Right lobe of liver (tissue), 4 donors: ENCODE data around the gene INO80B.

Source experiments
- POLR2A ChIP-seq: fragments of 450-650 bp; IDR thresholded peaks from one replicate; pipeline ENCODE4 v1.6.1; 2017; ENCODE audit warnings: antibody characterized with exemption, mild to moderate bottlenecking
- TF ChIP-seq, protein P1 (sequence below), 4 donors: fragments of 200-600 bp in 3 of 4; fragments of 450-650 bp in 1 of 4; IDR thresholded peaks; one replicate each; pipeline versions ENCODE4 v1.5.1 to v1.8.0; 2016 to 2022; ENCODE audit warnings: antibody characterized with exemption in 4 of 4, mild to moderate bottlenecking in 2 of 4
- donor health status: DM: no; HTN: no; CAD: no.
- donor health status: DM: no; HTN: no; CAD: no.
- donor health status: DM: no; HTN: yes; CAD: no.

DNA sequence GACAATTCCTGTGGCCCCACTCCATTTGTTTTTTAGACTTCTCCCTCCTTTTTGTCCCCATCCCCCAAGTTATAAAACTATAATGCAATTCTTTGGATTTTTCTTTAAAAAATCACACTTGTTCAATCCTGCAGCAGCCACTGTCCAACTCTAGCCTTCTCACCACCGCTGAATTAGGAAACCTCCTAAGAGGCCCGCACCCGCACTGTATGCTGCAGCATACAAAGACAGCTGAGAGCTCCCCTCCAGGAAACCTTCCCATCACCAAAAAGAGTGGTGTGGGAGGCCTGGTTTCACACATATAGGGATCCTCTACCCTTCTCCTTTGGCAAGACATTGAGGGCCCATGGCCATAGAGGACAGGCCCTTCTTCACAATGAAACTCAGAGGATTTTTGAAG lies 49.7 kb downstream of the INO80B start:
- TF ChIP-seq, protein P1, sequence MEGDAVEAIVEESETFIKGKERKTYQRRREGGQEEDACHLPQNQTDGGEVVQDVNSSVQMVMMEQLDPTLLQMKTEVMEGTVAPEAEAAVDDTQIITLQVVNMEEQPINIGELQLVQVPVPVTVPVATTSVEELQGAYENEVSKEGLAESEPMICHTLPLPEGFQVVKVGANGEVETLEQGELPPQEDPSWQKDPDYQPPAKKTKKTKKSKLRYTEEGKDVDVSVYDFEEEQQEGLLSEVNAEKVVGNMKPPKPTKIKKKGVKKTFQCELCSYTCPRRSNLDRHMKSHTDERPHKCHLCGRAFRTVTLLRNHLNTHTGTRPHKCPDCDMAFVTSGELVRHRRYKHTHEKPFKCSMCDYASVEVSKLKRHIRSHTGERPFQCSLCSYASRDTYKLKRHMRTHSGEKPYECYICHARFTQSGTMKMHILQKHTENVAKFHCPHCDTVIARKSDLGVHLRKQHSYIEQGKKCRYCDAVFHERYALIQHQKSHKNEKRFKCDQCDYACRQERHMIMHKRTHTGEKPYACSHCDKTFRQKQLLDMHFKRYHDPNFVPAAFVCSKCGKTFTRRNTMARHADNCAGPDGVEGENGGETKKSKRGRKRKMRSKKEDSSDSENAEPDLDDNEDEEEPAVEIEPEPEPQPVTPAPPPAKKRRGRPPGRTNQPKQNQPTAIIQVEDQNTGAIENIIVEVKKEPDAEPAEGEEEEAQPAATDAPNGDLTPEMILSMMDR (IDR thresholded peaks at IDR 0.05), result no peak
- no peak for TF ChIP-seq POLR2A
